A204.1 (cell line): ENCODE data around the gene PHF20.
"Not testable (repeated sequence)": the region's sequence is repeated elsewhere in the genome, so short reads cannot be mapped to it uniquely, and the experiment has no call there.

ENCODE experiments used
- FAIRE-seq: peaks from 2 replicates; lab custom pipeline; 2012; peaks lifted over from hg19 to GRCh38; lab: Jason Lieb, UNC

PHF20 gene

GRCh38 chr20:35776513-35777101 lies 4.8 kb downstream of the PHF20 start:
- FAIRE-seq: no peak

- not testable (repeated sequence) for FAIRE-seq
These were observed 12.0 kb downstream of the PHF20 start for GRCh38 chr20:35783811-35784210.

- FAIRE-seq: not testable (repeated sequence)
These were observed 13.7 kb downstream of the PHF20 start for GRCh38 chr20:35785541-35785940.

- no peak for FAIRE-seq
These were observed 17.0 kb downstream of the PHF20 start for GRCh38 chr20:35788796-35789195.

- FAIRE-seq: no peak
These were observed 19.3 kb downstream of the PHF20 start for GRCh38 chr20:35791097-35791496.

GRCh38 chr20:35791821-35792220 lies 20.0 kb downstream of the PHF20 start:
- no peak for FAIRE-seq

- FAIRE-seq: no peak
These were observed 20.9 kb downstream of the PHF20 start for GRCh38 chr20:35792740-35793139.

- FAIRE-seq: no peak
These were observed 24.8 kb downstream of the PHF20 start for GRCh38 chr20:35796571-35796970.

GRCh38 chr20:35801865-35802264 lies 30.1 kb downstream of the PHF20 start:
- FAIRE-seq: no peak

GRCh38 chr20:35806075-35806474 lies 34.3 kb downstream of the PHF20 start:
- FAIRE-seq: no peak

- no peak for FAIRE-seq
These were observed 36.1 kb downstream of the PHF20 start for GRCh38 chr20:35807877-35808276.

- FAIRE-seq: no peak
These were observed 48.9 kb downstream of the PHF20 start for GRCh38 chr20:35820715-35821114.

- FAIRE-seq: no peak
These were observed 50.0 kb downstream of the PHF20 start for GRCh38 chr20:35821807-35822242.

- no peak for FAIRE-seq
These were observed 51.3 kb downstream of the PHF20 start for GRCh38 chr20:35823147-35823546.

GRCh38 chr20:35823937-35824336 lies 52.1 kb downstream of the PHF20 start:
- no peak for FAIRE-seq

GRCh38 chr20:35826397-35826998 lies 54.7 kb downstream of the PHF20 start:
- FAIRE-seq: no peak

- FAIRE-seq: no peak
These were observed 56.6 kb downstream of the PHF20 start for GRCh38 chr20:35828434-35828833.

GRCh38 chr20:35828916-35829315 lies 57.1 kb downstream of the PHF20 start:
- FAIRE-seq: no peak

GRCh38 chr20:35830264-35830663 lies 58.4 kb downstream of the PHF20 start:
- no peak for FAIRE-seq

- no peak for FAIRE-seq
These were observed 59.2 kb downstream of the PHF20 start for GRCh38 chr20:35831029-35831428.

GRCh38 chr20:35831971-35832370 lies 60.2 kb downstream of the PHF20 start:
- FAIRE-seq: no peak

- FAIRE-seq: no peak
These were observed 61.4 kb downstream of the PHF20 start for GRCh38 chr20:35833241-35833640.

GRCh38 chr20:35837577-35838195 lies 65.9 kb downstream of the PHF20 start:
- FAIRE-seq: no peak

GRCh38 chr20:35838205-35838604 lies 66.4 kb downstream of the PHF20 start:
- FAIRE-seq: no peak
